ENCODE results near the gene LSAMP.

Gene LSAMP

DNA sequence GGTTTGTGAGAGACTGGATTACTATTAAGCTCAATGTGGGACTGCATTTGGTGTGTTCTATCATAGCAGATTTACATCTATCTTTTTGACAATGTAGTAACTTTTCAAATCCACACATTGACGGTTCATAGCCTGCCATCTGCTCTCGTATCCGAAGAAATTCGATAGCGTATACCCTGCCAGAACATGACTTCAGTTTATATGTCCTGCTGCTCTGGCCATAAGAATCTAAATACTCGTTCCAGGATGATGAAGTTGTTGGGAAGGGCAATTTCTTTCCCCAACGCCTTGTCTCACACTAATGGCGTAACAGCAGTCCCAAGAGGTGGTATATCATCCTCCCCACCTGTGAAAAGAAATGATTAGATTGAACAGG, 180.0 kb downstream of the LSAMP start:
- Histone ChIP-seq H3K79me2 (ENCODE audit: insufficient read depth, low read length) (no peaks in the 10 kb centered on the region), H3K36me3 (ENCODE audit: low read length) (no peaks in the 10 kb centered on the region), H3K9me2 (replicated peaks; ENCODE audit: insufficient read depth, low read length) (no peaks in the 10 kb centered on the region), H3K4me3 (ENCODE audit: insufficient read depth, low read length, poor library complexity, severe bottlenecking) (no peak overlapping the region), H4K20me1 (ENCODE audit: low read depth, low read length) (no peaks in the 10 kb centered on the region), H3K27me3 (ENCODE audit: low read length) (no peaks in the 10 kb centered on the region), H2AFZ (ENCODE audit: low read depth, low read length, severe bottlenecking) (no peak overlapping the region), H3K9me3 (ENCODE audit: insufficient read depth, low read length) (no peaks in the 10 kb centered on the region), H3K27ac (ENCODE audit: low read depth, low read length) (no peak overlapping the region), H3F3A (ENCODE audit: insufficient read depth) (no peaks in the 10 kb centered on the region), H3K9ac (ENCODE audit: low read length) (no peak overlapping the region), H3K4me2 (ENCODE audit: low read depth, low read length, poor library complexity, severe bottlenecking) (no peak overlapping the region)
- TF ChIP-seq EZH2phosphoT487 (conservative IDR thresholded peaks at IDR 0.05; ENCODE audit: low read length), result no peak
- TF ChIP-seq, protein P1, sequence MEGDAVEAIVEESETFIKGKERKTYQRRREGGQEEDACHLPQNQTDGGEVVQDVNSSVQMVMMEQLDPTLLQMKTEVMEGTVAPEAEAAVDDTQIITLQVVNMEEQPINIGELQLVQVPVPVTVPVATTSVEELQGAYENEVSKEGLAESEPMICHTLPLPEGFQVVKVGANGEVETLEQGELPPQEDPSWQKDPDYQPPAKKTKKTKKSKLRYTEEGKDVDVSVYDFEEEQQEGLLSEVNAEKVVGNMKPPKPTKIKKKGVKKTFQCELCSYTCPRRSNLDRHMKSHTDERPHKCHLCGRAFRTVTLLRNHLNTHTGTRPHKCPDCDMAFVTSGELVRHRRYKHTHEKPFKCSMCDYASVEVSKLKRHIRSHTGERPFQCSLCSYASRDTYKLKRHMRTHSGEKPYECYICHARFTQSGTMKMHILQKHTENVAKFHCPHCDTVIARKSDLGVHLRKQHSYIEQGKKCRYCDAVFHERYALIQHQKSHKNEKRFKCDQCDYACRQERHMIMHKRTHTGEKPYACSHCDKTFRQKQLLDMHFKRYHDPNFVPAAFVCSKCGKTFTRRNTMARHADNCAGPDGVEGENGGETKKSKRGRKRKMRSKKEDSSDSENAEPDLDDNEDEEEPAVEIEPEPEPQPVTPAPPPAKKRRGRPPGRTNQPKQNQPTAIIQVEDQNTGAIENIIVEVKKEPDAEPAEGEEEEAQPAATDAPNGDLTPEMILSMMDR (IDR thresholded peaks at IDR 0.05; ENCODE audit: insufficient read depth, low read length, poor library complexity, severe bottlenecking), result no peak

DNA sequence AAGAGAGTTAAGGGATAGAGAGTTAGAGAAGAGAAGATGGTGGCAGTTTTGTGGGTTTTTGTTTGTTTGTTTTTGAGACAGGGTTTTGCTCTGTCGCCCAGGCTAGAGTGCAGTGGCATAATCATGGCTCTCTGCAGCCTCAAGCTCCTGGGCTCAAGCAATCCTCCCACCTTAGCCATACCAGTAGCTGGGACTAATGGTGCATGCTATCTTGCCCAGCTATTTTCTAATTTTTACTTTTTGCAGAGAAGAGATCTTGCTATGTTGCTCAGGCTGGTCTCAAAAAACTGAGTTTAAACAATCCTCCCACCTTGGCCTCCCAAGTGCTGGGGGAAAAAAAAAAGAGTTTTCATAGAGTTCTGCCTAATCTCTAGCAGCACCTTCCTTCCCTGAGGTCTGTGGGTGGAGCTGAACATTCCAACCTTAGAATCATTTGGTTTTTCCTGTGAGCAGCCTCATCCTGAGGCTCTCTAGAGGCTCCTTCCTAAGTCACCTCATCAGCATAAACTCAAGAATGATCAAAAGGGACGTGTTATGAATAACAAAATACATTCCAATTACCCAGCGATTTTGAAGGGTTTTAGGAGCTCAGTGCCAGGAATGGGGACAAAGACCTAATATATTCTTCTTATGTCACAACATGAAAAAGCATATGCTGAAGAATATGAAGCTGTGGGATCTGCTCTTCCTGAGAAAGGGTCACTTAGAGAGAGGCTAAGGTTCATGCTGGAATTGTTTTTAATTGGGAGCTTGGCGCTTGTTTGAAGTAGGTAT, 180.6 kb downstream of the LSAMP start:
- Histone ChIP-seq H3K9ac (ENCODE audit: low read length) (no peak overlapping the region), H3K4me2 (ENCODE audit: low read depth, low read length, poor library complexity, severe bottlenecking) (no peak overlapping the region), H3K79me2 (ENCODE audit: insufficient read depth, low read length) (no peaks in the 10 kb centered on the region), H3K36me3 (ENCODE audit: low read length) (no peaks in the 10 kb centered on the region), H4K20me1 (ENCODE audit: low read depth, low read length) (no peaks in the 10 kb centered on the region), H3K27ac (ENCODE audit: low read depth, low read length) (no peak overlapping the region), H3F3A (ENCODE audit: insufficient read depth) (no peaks in the 10 kb centered on the region), H2AFZ (ENCODE audit: low read depth, low read length, severe bottlenecking) (no peak overlapping the region), H3K9me3 (ENCODE audit: insufficient read depth, low read length) (no peaks in the 10 kb centered on the region), H3K4me3 (ENCODE audit: insufficient read depth, low read length, poor library complexity, severe bottlenecking) (no peak overlapping the region), H3K27me3 (ENCODE audit: low read length) (no peaks in the 10 kb centered on the region), H3K9me2 (replicated peaks; ENCODE audit: insufficient read depth, low read length) (no peaks in the 10 kb centered on the region)
- no peak for TF ChIP-seq EZH2phosphoT487 (conservative IDR thresholded peaks at IDR 0.05; ENCODE audit: low read length)
- TF ChIP-seq, protein P1 (IDR thresholded peaks at IDR 0.05; ENCODE audit: insufficient read depth, low read length, poor library complexity, severe bottlenecking), result no peak

DNA sequence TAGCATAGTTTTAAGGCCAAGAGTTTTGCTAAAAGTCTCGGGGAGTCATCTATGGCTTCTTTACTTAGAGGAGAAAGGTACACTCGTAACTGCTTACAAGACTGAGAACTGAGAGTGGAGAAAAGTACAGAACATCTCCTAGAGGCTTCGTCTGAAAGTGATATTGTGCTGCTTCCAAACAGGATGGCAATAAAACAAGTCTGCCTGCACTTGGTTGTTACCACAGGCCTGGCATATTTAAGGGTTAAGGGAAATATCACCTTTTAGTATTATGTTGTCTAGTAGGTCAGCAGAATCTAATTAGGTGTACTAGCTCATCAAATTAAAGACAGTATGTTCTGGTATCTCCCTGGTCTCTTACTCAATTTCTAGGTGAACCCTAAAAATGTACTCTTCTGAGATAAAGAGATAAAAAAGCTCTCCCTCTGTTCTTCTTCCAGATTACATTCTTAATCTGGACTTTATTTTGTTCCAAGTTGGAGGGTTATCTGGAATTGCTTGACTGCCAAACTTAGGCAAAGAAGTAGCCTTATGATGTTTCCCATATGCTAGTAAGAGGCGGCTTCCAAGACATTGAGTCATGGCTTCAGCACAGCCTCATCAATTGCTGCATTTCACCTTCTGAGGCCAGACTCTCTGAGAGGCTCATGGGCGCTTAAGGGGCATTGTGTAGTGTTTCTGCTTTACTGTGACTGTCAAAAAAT, 181.3 kb downstream of the LSAMP start:
- no peak overlapping the region for H3K27ac ChIP-seq (ENCODE audit: low read depth, low read length)
- H3K4me3 ChIP-seq (ENCODE audit: insufficient read depth, low read length, poor library complexity, severe bottlenecking), result no peak overlapping the region
- no peak overlapping the region for H3K4me2 ChIP-seq (ENCODE audit: low read depth, low read length, poor library complexity, severe bottlenecking)
- no peak overlapping the region for H2AFZ ChIP-seq (ENCODE audit: low read depth, low read length, severe bottlenecking)
- no peaks in the 10 kb centered on the region for H3K36me3 ChIP-seq (ENCODE audit: low read length)
- no peak overlapping the region for H3K9ac ChIP-seq (ENCODE audit: low read length)
- H3K9me3 ChIP-seq (ENCODE audit: insufficient read depth, low read length), result no peaks in the 10 kb centered on the region
- no peak for TF ChIP-seq EZH2phosphoT487 (conservative IDR thresholded peaks at IDR 0.05; ENCODE audit: low read length)
- TF ChIP-seq, protein P1 (IDR thresholded peaks at IDR 0.05; ENCODE audit: insufficient read depth, low read length, poor library complexity, severe bottlenecking), result no peak
- no peaks in the 10 kb centered on the region for H3K9me2 ChIP-seq (replicated peaks; ENCODE audit: insufficient read depth, low read length)
- no peaks in the 10 kb centered on the region for H3F3A ChIP-seq (ENCODE audit: insufficient read depth)
- H4K20me1 ChIP-seq (ENCODE audit: low read depth, low read length), result no peaks in the 10 kb centered on the region
- no peaks in the 10 kb centered on the region for H3K27me3 ChIP-seq (ENCODE audit: low read length)
- no peaks in the 10 kb centered on the region for H3K79me2 ChIP-seq (ENCODE audit: insufficient read depth, low read length)
